Medulla oblongata (tissue), 1 donor: ENCODE measurements around the gene LINGO1.
A peak's percentile ranks its signal among the peaks of the same experiment; 100 is the strongest.

Experiments
- DNase-seq: peaks from one replicate; pipeline ENCODE4 v3.0.0-alpha.2; 2015; ENCODE audit errors: extremely low spot score

Gene LINGO1

DNA sequence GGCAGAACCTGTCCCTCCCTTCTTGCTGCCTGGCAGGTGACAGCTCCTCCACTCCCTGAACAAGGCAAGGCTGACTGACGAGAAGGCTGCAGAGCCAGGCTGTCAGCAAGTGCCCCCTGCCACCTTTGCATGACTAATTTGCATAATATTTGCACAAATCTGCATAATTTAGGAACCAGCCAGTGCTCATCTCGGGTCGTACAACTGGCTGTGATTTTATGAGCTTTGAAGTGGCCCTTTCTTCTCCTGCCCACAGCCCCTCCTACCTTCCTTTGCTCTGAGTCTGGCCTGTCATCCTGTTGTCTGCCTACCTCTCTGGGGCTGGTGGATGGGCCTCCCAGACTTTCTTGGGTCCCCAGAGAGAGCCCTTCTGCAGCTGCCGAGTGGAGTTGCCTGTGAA, 58.9 kb downstream of the LINGO1 start:
- no peak for DNase-seq

DNA sequence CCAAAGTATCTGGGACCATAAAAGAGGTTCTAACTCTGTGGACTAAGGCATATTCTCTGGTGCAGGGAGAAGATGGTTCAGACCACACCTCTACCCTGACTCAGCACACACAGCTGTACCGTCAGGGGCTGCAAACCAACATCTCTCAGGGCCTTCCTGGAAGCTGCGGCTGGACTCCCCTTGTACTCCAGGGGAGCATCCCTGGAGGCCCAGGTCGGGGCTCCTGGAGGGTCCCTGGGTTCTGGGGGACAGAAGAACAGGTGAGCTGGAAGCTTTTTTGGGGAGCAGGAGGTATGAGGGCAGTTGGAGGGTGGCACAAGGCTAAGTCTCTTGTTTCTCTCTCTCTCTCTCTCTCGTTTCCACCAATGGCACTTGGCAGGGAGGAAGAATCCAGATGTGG, 60.5 kb downstream of the LINGO1 start:
- no peak for DNase-seq

DNA sequence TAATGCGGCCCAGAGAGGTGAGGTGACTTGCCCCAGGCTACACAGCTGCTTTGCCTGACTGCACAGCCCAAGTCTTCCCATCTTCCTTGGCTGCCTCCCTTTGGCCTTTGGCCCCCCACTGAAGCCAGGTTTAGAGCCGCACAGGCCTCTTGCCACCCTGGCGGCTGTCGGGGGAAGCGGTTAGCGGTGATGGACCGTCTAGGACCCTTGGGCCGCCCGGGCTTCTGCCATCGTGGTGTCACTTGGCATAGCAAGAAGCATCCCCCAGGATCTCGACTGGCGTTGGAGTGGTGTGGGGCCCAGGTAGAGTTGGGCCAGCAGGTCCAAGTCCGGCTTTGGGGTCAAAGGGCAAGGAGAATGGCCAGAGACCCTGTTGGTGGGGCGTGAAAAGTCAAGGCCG, 61.0 kb downstream of the LINGO1 start:
- DNase-seq, result no peak

DNA sequence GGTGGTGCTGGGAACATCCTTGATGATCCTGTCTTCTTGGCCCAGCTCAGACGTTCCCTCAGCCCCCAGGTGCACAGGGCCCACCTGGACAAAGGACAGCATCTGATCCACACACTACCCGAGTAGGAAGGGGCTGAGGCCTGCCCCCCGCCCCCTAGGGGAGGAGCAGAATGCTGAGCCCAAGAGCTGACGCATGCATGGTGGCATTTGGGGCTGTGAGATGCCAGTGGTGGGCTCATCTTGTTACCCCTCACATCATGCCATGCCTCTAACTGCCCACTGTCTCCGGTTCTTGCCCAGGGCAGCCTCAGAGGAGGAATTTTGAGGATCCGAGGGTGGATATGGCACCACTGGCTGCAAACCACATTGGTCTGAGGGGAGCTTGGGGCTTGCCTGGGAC, 61.5 kb downstream of the LINGO1 start:
- no peak for DNase-seq

DNA sequence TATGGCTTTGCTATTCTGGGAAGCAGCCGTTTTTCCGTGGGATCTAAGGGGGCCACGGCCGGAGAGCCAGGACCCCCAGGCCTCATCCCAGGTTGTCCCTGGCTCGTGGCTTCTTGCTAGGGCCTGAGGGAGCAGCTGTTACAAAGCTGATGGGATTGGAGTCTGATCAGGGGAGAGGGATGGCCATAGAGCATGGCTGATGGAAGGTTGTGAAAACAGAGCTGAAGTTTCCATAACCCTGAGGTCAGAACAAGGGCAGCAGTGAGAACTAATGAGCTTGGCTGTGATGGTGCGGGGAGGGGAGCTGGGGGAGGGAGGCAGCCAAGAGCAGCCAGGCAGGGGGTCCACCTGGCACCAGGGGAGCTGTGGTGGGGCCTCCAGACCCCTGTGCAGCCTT, 63.0 kb downstream of the LINGO1 start:
- DNase-seq, result no peak

DNA sequence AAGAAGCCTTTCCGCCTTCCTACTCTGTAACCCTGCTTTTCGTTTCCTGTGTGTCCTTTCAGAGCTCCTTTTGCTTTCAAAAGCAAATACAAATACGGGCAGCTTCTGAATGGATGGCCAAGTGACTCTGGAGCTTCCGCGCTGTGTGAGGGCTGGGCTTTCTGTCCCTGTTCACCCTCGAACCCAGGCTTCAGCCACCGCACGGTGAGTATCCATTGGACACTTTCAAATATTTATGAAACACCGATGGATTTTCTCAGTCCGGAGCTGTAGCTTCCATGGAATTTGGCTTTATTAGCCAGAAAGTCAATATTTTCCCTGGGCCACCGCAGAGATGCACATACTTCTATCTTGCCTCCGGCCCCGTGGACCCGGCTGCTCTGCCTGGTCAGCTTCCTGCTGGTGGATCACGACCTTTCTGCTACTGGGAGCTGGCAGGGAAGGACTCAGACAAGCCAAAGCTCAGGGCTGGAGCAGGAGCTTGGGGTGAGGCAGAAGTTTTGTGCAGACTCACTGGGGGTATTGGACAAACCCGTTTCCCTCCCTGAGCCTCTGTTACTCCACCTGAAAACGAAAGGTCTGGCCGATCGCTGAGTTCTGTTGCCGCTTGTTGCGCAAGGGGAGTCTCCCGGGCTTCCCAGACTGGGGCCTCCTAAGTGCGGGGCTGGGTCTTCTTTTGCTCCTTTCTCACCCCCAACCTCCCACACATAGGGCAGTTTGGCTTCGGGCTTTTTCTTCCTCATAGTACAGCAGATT, 63.6 kb downstream of the LINGO1 start:
- DNase-seq, result peak; percentile 49

DNA sequence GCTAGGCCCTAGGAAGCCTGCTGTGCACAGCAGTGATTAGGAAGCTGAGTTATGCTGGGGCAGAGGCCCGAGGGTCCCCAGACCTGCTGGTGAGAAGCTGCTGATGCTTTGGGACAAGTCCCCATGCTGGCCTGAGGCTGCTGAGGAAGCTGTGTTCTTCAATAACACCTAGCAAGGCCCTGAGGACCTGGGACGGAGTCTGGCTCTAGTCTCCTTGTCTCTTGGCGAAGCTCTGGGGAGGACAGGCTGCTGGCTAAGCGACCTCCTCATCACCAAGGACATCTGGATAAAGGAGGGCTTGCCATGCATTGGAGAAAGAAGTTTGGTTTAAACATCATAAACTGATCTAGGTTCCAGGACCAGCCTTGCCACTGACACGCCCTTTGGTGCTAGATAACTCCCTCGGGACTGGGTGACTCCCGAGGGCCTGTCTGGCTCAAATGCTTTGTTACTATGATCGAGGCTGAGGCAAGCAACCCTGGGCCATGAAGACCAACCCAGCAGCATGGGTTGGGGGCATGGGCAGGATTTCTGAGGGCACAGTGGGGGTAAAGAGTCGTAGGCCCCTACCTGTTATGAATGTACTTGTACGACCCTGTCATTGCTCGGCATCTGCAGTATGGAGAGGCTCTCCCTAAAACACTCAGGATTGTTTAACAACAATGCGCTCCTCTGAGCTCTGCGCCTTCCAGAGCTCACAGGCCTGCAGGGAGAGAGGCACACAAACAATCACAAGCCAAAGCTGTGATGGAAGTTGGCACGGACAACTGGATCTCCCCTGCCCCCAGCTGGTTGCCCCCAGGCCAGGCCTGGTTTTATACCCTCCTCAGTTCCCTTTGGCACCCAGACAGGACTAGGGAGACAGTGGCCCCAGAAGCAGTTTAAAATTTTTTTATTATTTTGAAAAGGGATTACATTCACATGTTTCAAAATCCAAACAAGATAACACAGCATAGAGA, 64.4 kb downstream of the LINGO1 start:
- peak; percentile 75 for DNase-seq

DNA sequence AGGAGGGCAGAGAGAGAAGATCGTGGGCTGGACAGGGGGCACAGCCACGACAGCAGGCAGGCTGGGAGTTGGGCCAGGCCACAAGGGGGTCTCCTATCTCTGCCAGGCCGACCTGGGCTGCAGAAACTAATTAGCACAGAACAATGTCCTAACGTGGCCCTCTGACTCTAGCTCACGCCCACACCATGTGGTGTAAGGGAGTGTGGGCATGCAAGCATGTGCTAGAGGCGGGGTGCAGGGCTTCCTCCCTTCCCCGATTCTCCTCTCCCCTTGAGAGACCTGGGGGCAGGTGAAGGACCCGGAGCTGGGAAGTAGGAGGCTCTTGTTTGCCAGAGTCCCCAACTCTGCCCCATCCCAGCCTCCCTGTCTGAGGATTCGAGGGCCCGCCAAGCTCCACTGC, 65.5 kb downstream of the LINGO1 start:
- DNase-seq, result no peak

DNA sequence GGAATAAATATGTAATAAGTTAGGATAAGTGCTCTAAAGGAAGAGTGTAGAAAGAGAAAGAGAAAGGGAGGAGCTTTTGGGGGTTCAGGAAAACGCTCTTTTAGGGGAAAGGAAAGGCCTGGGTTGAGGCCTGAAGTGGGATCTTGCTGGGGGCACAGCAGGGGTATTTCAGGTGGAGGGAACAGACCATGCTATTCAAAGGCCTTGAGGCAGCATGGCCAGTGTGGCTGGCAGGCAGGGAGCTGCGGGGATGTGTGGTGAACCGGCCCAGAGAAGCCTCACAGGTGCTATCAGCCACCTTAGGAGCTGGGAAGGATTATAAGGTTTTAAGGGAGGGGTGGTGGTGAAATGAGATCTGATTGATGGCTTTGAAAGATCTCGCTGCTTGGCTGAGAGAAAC, 66.6 kb downstream of the LINGO1 start:
- DNase-seq, result no peak

DNA sequence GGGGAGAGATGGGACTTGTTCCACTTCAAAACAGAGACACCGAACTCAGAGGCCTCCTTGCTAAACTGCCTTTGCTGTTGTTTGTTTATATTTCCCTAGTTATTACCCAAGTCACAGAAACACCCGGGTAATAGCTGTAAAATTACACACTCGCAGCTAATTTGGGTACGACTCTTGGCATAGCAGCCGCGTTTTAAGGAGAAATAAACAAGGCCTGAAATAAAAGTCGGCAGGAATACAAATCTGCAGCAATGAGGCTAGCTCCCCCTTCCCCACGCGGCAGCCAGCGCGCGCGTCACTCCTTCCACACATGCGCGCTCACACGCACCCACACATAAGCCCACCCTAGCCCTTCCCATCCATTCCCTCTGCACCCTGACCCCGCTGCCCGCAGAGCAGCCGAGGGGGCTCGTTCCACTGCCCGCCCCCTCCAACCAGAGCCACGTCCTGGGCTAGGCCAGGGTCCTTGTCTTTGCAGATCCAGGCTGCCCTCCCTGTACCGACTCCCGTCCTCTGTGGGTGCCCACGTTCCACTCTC, 67.3 kb downstream of the LINGO1 start:
- DNase-seq, result no peak

DNA sequence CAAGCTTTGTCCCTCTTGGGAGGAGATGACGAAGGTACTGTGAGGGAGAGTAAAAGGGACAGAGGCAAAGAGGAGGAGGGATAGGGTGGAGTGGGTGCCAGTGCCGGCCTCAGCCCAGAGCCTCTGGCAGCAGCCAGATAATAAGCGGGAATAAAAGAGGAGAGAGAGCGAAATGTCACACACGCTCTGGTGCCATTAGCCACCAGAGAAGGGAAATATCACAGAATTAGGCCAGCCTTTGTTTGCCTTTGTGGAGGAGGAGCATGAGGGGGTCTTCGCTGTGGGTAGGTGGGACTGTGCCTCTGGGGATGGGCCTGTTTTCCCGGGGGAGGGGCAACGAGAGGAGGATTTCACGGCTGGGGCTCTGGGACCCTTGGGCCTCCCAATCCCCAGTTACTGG, 67.8 kb downstream of the LINGO1 start:
- no peak for DNase-seq

DNA sequence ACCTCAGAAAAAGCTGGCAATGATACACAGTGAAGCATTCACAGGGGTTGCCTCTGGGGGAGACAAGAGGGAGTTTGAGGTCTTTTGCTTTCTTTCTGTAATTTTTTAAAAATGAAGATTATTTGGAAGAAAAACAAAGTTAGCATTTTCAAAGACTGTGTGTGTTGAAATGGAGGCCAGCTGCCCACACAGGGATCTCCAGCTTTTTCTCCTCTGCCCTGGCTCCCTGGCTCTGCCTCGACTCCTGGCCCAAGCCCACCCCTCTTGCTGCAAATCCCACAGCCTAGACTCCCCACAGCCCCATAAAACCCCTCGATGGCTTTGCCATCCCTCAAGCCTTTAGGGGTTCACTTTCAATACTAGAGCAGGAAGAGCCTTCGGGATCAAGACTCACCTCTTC, 68.4 kb downstream of the LINGO1 start:
- DNase-seq, result no peak

DNA sequence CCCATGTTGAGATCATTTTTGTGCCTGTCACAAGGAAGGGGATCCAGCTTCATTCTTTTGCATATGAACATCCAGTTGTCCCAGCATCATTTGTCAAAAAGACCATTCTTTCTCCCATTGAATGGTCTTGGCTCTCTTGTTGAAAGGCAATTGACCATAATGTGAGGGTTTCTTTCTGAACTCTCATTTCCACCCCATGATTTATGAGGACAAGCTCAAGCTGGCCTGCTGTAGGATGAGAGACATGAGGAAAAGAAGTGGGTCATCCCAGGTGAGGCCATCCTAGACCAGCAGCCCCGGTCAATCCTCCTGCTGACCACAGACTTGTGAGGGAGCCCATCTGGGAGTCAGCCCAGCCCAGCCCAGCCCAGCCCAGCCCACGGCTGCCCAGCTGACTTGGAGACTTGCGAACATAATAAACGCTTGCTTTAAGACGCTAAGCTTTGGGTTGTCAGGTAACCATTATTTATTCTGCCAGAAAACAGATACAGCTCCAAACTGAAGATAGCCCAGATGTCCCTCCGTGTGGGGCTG, 69.0 kb downstream of the LINGO1 start:
- no peak for DNase-seq
